HUES64 (cell line): ENCODE data around the gene RALA.

ENCODE experiments used
- H3K27ac ChIP-seq: 2 replicates; pipeline ENCODE4 v1.7.0; 2013; ENCODE audit warnings: low read depth, low read length, inconsistent platforms
- H3K27me3 ChIP-seq: 2 replicates; pipeline ENCODE4 v1.6.1; 2013; ENCODE audit warnings: mild to moderate bottlenecking, low read length; ENCODE audit not compliant: insufficient read depth
- H3K36me3 ChIP-seq: 2 replicates; pipeline ENCODE4 v1.6.1; 2013; ENCODE audit warnings: mild to moderate bottlenecking, low read length; ENCODE audit not compliant: insufficient read depth
- H3K4me1 ChIP-seq: 2 replicates; pipeline ENCODE4 v1.6.1; 2013; ENCODE audit warnings: mild to moderate bottlenecking, low read length, moderate library complexity; ENCODE audit not compliant: insufficient read depth
- H3K4me3 ChIP-seq: 2 replicates; pipeline ENCODE4 v1.5.1; 2013; ENCODE audit warnings: mild to moderate bottlenecking, low read length, moderate library complexity
- H3K9ac ChIP-seq: 2 replicates; pipeline ENCODE4 v1.6.1; 2013; ENCODE audit warnings: mild to moderate bottlenecking, low read depth, low read length
- H3K9me3 ChIP-seq: 2 replicates; pipeline ENCODE4 v1.6.1; 2013; ENCODE audit warnings: low read depth, low read length; ENCODE audit not compliant: insufficient read depth
- WGBS: fragments of 150-250, 120-280 bp; methylation state at CpG from one replicate; pipeline ENCODE4 v1.1.7; 2013; ENCODE audit warnings: missing lambda C conversion rate; 5-methylcytosine and 5-hydroxymethylcytosine counted together

Gene RALA

DNA sequence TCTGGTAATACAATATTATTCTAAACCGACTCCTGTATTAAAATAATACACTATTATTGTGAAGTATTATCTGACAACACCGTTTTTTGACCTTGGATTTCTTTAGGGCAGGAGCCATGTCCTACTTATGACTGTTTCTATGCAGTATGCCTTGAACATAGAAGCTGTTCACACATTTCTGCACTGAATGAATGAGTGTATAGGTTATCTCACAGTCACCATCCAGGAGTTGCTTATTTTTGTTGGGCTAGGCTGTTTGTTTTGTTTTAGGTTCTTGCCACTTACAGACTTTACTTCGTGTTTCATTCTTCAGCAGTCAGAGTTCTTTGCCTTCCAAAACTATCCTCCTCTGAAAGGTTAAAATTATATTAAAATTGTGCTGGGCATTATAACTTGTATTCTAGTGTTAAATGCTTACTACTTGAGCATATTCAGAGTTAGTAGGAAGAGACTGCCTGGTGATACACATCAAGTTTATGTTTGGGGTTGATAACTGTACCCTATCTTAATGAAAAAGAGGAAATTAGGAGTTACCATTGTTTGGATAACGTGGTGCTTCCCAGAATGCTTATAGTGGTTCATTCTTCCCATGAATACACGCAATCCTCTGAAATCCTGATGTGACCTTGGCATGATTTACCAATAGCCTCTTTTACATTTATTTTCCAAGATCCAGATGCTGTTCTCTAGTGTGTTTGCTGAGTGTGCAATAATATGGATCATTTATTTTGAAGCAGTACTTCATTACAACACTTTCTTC lies 1.7 kb downstream of the RALA start:
- peaks cover 40% of the 10 kb centered on the region for H3K4me1 ChIP-seq
- H3K9me3 ChIP-seq: no peaks in the 10 kb centered on the region
- H3K27ac ChIP-seq: no peak overlapping the region
- H3K36me3 ChIP-seq: peaks cover 3% of the 10 kb centered on the region; the same call in 1 of the 2 replicates
- H3K9ac ChIP-seq: no peak overlapping the region
- WGBS: 63% methylated on average over 3 of the region's 5 CpGs
- peak overlapping the region; percentile 95 for H3K4me3 ChIP-seq
- no peaks in the 10 kb centered on the region for H3K27me3 ChIP-seq

DNA sequence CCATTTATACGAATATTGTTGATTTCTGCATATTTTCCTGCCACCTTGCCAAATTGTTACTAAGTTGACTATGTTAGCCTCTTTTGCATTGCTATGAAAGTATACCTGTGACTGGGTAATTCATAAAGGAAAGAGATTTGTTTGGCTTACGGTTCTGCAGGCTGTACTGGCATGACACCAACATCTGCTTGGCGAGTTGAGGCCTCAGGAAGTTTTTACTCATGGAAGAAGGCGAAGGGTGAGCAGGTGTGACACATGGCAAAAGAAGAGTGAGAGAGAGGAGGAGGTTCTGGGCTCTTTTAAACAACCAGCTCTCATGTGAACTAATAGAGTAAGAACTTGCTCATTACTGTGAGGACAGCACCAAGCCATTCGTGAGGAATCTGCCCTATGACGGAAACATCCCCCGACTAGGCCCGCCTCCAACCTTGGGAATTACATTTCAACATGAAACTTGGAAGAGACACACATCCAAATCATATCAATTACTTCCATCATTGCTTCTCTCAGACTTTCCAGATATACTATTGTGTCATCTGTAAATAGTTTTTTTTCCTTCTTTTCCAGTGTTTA lies 8.4 kb downstream of the RALA start:
- H3K4me1 ChIP-seq: peaks cover 21% of the 10 kb centered on the region
- H3K9me3 ChIP-seq: no peaks in the 10 kb centered on the region
- no peak overlapping the region for H3K9ac ChIP-seq
- H3K27ac ChIP-seq: no peak overlapping the region
- peaks cover 22% of the 10 kb centered on the region for H3K36me3 ChIP-seq
- WGBS: 90% methylated on average over 8 of the region's 8 CpGs
- H3K4me3 ChIP-seq: no peak overlapping the region
- no peaks in the 10 kb centered on the region for H3K27me3 ChIP-seq

DNA sequence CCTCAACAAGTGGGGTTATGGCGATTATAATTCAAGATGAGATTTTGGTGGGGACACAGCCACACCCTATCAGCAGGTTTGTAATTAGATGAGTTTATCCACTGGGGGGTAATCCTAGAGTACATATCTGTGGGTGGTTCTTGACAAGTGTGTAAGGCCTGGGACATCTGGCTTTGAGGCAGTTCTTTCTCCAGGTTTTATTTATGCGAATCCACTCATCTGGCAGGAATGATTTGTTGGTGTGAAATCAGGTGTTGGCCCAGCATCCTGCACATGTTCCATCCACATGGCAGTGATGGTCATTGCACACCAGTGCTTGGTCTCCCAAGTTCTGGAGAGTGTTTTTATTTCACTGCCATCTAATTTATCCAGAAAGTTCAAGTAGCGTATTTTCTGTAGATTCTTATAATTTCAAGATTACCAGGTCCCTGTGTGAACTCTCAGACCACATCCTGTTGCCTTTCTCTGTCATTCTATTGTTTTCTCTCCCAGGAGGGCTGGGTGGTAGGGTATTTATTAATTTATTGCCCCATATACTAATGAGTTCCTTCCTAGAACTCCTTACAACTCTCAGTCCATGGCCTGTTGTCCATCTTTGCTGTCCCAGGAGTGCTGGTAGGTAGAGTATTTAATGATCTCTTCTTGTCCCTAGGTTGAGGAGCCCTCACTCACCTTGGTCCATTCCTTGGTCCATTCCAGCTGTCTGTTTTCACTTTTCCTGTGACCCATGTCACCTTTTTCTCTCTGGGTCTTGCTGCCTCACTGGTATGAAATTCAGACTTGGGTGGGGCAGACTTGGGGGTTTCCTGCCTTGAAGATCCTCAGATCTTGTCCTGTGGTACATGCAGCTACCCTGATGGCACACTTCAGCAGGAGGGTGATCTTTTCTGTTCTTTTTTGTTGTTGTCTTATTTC lies 10.4 kb downstream of the RALA start:
- Histone ChIP-seq H3K36me3 (peaks cover 25% of the 10 kb centered on the region), H3K27ac (no peak overlapping the region)
- 94% methylated on average over 3 of the region's 3 CpGs for WGBS

DNA sequence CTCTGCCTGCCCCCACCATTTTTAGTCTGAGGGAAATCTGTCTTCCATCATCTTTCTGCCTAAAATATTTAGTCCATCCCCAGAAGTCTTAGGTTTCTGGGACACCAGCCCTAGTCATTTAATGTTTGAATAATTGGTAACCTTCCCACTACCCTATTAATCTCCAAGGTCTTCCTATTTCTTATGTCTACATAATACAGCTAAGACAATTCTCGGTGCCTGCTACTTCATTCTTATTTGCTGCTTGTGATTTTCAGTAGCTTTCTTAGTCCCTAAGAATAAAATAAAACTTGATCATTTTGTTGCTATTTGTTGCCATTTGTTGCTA lies 11.1 kb downstream of the RALA start:
- Histone ChIP-seq H3K4me1 (peaks cover 9% of the 10 kb centered on the region; the same call in 1 of the 2 replicates), H3K36me3 (peaks cover 22% of the 10 kb centered on the region), H3K27ac (no peak overlapping the region), H3K9ac (no peak overlapping the region), H3K27me3 (no peaks in the 10 kb centered on the region), H3K4me3 (no peak overlapping the region), H3K9me3 (no peaks in the 10 kb centered on the region)
- 100% methylated on average over 1 of the region's 1 CpG for WGBS

More for the DNA sequence above, 10.4 kb downstream of the RALA start:
- no peak overlapping the region for H3K4me3 ChIP-seq
- H3K9me3 ChIP-seq: no peaks in the 10 kb centered on the region
- 0 out of 2 replicates have a peak, but pooled peaks cover 7% of the 10 kb centered on the region for H3K4me1 ChIP-seq
- H3K9ac ChIP-seq: no peak overlapping the region
- no peaks in the 10 kb centered on the region for H3K27me3 ChIP-seq

DNA sequence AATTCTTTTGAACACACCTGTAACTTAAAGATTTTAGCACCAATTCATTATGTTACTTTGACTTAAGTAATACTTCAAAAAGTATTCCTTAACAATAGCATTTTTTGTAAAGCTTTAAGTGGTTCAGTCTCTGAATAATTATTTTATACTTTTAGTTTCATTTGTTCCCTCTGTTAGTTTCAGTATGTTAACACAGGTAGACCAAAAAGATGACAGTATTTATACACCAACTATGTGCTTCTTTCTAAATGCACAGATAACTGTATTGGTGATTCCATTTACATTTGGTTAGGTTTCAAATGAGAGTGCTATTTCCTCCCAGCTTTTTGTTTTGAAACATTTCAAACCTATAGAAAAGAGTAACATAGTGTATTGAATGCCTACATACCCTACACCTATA lies 14.0 kb downstream of the RALA start:
- H3K9me3 ChIP-seq: no peaks in the 10 kb centered on the region
- H3K4me1 ChIP-seq: peaks cover 20% of the 10 kb centered on the region
- H3K27ac ChIP-seq: no peak overlapping the region
- H3K4me3 ChIP-seq: no peak overlapping the region
- no peaks in the 10 kb centered on the region for H3K27me3 ChIP-seq
- no peak overlapping the region for H3K9ac ChIP-seq
- H3K36me3 ChIP-seq: peaks cover 11% of the 10 kb centered on the region; the same call in 1 of the 2 replicates

DNA sequence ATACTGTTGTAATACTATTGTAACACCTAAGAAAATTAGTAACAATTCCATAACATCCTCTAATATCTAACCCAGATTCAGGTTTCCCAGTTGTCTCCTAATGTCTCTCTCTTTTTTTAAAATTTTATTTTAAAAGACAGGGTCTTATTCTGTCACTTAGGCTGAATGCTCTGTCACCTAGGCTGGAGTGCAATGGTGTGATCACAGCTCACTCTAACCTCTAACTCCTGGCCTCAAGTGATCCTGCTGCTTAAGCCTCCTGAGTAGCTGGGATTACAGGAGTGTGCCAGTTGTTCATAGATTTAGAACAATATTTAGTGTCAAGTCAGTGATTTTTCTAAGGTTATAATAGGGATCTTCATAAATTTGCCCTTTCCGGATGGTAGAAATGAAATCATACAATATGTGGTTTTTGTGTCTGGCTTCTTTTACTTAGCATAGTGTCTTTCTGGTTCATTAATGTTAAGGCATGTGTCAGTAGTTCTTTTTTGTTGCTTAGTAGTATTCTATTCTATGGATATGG lies 14.7 kb downstream of the RALA start:
- WGBS: 90% methylated on average over 1 of the region's 1 CpG
- Histone ChIP-seq H3K4me3 (no peak overlapping the region), H3K9ac (no peak overlapping the region), H3K27ac (no peak overlapping the region), H3K9me3 (no peaks in the 10 kb centered on the region), H3K27me3 (no peaks in the 10 kb centered on the region), H3K4me1 (peaks cover 26% of the 10 kb centered on the region), H3K36me3 (peaks cover 11% of the 10 kb centered on the region; the same call in 1 of the 2 replicates)

DNA sequence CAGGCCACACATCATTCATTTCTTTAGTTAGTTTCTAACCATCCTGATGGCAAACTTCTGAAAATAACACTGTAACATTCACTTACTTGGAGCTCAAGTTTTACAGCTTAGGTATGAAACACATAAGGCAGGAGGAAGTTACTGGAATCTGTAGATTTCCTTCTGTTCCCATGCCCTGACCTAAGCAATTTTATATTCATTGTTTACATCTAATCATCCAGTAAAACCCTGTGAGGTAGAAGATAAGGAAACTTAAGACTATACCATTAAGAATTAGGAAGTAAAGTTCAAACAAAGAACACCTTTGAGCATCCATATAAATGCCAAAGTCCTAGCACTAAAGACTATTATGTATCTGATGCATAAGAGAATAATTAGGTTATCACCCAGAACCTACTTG lies 19.5 kb downstream of the RALA start:
- no peaks in the 10 kb centered on the region for H3K27me3 ChIP-seq
- H3K9me3 ChIP-seq: no peaks in the 10 kb centered on the region
- H3K27ac ChIP-seq: no peak overlapping the region
- no peak overlapping the region for H3K4me3 ChIP-seq
- peaks cover 27% of the 10 kb centered on the region for H3K4me1 ChIP-seq
- no peaks in the 10 kb centered on the region for H3K36me3 ChIP-seq
- H3K9ac ChIP-seq: no peak overlapping the region

DNA sequence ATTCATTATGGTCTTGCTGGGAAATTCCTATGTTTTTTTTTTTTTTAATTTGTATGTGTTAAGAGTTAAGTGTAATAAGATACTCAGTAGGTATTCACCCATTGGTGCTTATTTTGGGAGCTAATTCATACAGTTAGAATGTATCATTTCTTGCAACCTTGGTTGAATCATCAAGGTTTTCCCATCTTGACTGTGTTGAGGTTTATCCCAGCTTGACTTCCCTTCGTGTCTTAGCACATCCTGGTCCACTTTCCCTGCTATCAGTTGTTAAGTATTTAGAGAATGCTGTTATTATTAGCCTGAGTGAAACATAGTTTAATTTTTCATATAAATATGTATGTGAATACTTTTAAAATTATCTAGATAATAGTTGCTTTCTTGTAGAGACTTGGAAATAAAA lies 20.8 kb downstream of the RALA start:
- Histone ChIP-seq H3K27me3 (no peaks in the 10 kb centered on the region), H3K4me1 (peaks cover 27% of the 10 kb centered on the region), H3K27ac (no peak overlapping the region), H3K9me3 (no peaks in the 10 kb centered on the region), H3K9ac (no peak overlapping the region), H3K36me3 (no peaks in the 10 kb centered on the region), H3K4me3 (no peak overlapping the region)
- no CpG with 5 or more reads among the region's 1 CpG for WGBS

DNA sequence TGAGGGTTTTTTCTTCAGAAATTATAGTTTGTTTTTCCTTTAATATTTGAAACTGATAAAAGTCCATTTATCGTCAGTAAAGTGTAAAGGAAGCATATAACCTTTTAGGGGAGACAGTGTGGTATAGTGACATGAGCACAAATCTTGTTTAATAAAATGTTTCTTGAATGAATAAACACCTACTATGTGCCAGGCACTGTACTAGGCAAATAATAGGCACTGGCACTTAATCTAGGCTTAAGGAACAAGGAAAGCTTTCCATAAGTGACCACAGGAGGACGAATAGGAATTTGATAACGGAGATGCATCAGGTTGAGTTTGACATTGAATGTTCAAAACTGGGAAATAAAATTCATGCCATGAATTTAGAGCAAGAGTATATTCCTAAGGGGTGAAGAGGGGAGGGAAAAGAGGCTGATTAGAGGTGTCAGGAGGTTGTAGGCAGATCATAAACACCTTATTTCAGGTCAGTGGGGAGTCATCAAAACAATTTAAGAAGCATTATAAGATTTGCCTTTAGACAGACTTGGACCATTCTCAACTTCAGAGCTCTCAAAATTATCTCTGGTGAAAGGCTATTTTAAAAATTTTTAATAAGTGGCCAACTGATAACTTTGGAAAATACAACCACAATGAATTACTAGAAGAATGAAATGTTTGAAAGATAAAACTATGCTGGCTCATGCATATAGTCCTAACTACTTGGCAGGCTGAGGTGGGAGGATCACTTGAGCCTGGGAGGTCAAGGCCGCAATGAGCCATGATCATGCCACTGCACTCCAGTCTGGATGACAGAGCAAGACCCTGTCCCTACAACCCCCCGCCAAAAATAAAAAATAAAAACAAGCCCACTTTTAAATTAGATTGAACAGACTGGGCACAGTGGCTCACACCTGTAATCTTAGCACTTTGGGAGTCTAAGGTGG lies 22.4 kb downstream of the RALA start:
- Histone ChIP-seq H3K36me3 (no peaks in the 10 kb centered on the region), H3K27me3 (no peaks in the 10 kb centered on the region), H3K4me1 (peaks cover 19% of the 10 kb centered on the region), H3K27ac (no peak overlapping the region), H3K9me3 (no peaks in the 10 kb centered on the region), H3K9ac (no peak overlapping the region), H3K4me3 (no peak overlapping the region)
- 96% methylated on average over 5 of the region's 5 CpGs for WGBS

DNA sequence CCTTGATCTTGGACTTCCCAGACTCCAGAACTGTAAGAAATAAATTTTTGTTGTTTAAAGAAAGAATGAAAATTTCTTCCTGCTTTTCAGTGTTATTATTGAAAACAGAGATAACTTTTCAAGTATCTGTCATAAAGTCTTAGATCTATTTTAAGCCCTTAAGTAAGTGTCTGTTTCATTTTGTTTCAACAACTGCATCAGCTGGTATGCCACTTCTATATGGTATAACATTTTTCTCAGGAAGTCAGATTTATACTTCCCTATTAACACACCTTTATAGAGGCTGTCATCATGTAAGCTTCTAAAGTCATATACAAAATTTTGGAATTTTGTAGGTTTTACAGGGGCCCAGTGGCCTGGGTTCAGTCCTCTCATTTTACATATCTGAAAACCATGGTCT lies 24.4 kb downstream of the RALA start:
- H3K36me3 ChIP-seq: no peaks in the 10 kb centered on the region
- H3K27ac ChIP-seq: no peak overlapping the region
- no peaks in the 10 kb centered on the region for H3K9me3 ChIP-seq
- H3K27me3 ChIP-seq: no peaks in the 10 kb centered on the region
- H3K4me3 ChIP-seq: no peak overlapping the region
- no peak overlapping the region for H3K9ac ChIP-seq
- peaks cover 3% of the 10 kb centered on the region; the same call in 1 of the 2 replicates for H3K4me1 ChIP-seq
